GM08714 (cell line): Measurements from ENCODE around the gene MAP1S.

Experiments
- H3K4me3 ChIP-seq: fragments of 200-500 bp; sonication (Bioruptor generic); 2 replicates; pipeline ENCODE4 v1.5.1; 2014; ENCODE audit warnings: mild to moderate bottlenecking, low read length, inconsistent platforms
- ZNF274 ChIP-seq: IDR thresholded peaks from 2 replicates; pipeline ENCODE4 v1.6.1; 2012; ENCODE audit warnings: mild to moderate bottlenecking, low read depth, low read length

Gene MAP1S

DNA sequence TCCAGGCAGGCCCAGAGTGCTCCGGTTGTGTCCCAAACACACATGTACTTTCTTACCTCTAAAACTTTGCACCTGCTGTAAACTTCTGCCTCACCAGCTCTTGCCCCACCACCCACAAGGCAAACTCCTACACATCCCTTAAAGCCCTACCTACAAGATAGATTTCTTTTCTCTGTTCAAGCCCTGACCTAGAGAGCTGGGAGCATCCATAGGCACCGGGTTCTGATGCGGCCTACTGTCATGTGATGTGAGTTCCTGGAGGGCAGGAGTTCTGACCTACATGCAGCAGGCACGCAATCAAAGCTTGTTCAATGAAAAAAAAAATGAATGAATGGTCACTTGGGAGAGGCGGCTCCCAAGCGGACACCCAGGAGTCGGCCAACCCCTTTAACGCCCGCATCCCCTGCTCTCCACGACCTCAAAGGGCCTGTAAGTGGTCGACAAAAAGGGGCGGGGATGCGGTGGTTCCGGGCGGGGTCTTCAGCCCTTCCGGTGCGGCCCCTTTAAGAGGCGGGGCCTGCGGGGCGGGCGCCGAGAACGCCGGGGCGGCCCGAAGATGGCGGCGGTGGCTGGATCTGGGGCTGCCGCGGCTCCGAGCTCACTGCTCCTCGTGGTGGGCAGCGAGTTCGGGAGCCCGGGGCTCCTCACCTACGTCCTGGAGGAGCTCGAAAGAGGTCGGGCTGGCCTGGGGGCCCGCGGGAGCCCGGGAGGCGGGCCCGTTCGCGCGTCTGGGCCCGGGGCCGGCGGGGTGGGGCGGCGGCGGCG, at the start of gene MAP1S:
Gene MAP1S, plus strand, starts transcription at position 534 of the 765 bp plus-strand sequence. Its CDS starts 23 bp downstream, at position 557.
- no peak for TF ChIP-seq ZNF274

GRCh38 chr19:17671906-17672305, 47.4 kb upstream of the MAP1S start:
- TF ChIP-seq ZNF274 = no peak
- no peak overlapping the region for H3K4me3 ChIP-seq

More for the DNA sequence above, at the start of gene MAP1S:
- peak within 1 kb of the TSS; percentile 95 for H3K4me3 ChIP-seq

GRCh38 chr19:17673937-17674799, 45.1 kb upstream of the MAP1S start:
- no peak for TF ChIP-seq ZNF274
- no peak overlapping the region for H3K4me3 ChIP-seq

DNA sequence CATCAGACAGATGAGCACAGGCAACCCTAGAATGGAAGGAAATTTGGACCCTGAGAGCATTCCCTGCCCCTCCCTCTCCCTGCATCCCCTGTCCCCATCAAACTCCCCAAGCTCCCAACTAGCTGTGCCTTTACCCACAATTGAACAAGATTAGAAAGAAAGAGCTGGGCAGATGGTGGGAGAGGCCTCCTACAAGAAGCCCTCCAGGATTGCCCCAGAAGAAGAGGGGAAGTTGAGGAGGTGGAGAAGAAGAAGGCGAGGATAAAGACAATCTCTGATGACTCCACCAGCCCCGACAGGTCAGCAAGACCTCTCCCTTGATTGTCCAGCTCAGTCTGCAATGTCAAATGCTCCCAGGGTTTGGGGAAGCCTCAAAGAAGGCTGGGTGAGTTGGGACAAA, 43.0 kb upstream of the MAP1S start:
- H3K4me3 ChIP-seq = no peak overlapping the region
- no peak for TF ChIP-seq ZNF274

- no peak overlapping the region for H3K4me3 ChIP-seq
- TF ChIP-seq ZNF274 = no peak
These were observed 42.3 kb upstream of the MAP1S start for GRCh38 chr19:17677002-17677401.

GRCh38 chr19:17678836-17679235, 40.4 kb upstream of the MAP1S start:
- no peak for TF ChIP-seq ZNF274
- H3K4me3 ChIP-seq = no peak overlapping the region

DNA sequence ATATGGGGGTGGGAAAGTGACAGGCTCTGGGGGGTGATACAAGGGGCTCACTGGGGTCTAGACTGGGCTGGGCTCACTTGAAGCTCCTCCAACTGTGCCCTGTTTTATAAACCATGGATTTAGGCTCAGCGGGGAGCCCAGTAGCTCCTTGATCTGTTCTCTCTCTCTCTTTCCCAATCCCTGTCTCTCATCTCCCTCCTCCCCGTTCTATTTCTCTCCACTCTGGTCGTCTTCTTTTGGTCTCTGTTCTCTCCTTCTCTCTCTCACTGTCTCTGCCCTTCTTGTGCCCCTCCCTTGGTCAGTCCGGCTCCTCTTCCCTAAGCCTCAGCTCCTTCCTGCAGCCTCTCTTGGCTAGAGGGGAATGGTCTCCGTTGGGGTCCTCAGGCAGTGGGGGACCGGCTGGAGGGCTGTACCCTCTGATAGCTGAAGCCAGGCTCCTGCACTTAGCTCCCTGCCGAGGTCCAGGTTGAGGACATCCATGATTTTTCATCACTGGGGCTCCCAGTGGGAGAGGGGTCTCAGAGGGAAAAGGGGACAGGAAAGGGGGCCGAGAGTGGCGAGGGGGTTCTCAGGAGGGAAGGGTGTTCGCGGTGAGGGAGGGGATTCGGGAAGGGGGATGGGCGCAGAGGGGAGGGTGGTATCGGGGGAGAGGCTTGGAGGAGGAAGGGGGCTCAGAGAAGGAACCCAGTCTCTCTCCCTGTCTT, 39.6 kb upstream of the MAP1S start:
- H3K4me3 ChIP-seq = no peak overlapping the region
- TF ChIP-seq ZNF274 = no peak

GRCh38 chr19:17680230-17680722, 39.0 kb upstream of the MAP1S start:
- TF ChIP-seq ZNF274 = no peak
- no peak overlapping the region; the same call in 1 of the 2 replicates for H3K4me3 ChIP-seq

DNA sequence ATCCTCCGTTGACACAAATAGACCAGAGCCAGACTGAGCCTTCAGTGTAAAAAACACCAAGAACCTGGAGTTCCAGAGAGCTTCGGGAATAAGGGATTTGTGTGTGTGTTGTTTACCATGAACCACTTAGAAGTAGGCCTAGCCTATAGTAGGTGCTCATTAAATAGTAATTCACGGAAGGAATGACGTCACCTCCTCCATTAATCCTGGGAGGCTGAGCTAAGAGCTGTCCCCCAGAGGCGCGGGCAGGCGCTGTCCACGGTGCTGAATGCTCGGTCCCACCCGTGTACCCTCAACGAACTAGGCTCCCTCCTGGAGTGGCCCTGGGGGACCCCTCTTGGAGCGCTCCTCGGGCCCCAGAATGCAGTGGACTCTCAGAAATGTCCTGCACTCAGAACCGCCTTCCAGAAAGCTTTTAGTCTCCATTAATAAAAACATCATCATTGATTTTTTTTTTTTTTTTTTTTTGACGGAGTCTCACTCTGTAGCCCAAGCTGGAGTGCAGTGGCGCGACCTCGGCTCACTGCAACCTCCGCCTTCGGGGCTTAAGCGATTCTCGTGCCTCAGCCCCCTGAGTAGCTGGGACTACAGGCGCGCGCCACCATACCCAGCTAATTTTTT, 37.7 kb upstream of the MAP1S start:
- TF ChIP-seq ZNF274 = no peak
- no peak overlapping the region for H3K4me3 ChIP-seq

GRCh38 chr19:17682273-17682672, 37.0 kb upstream of the MAP1S start:
- H3K4me3 ChIP-seq = no peak overlapping the region
- TF ChIP-seq ZNF274 = no peak

DNA sequence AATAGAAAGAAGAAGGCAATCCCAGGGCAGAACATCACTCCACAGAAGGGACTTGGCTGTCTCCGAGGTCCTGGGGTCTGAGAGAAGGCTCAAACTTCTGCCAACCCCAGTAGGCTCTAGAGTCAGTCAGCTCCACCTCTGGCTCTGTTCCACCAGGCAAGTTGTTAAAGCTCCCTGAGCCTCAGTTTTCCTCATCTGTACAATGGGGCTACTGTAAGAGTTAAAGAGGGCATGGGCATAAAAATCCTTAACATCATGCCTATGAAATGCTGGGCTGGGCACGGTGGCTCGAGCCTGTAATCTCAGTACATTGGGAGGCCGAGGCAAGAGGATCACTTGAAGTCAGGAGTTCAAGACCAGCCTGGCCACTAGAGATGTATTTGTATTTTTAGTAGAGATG, 36.2 kb upstream of the MAP1S start:
- no peak for TF ChIP-seq ZNF274
- H3K4me3 ChIP-seq = no peak overlapping the region

DNA sequence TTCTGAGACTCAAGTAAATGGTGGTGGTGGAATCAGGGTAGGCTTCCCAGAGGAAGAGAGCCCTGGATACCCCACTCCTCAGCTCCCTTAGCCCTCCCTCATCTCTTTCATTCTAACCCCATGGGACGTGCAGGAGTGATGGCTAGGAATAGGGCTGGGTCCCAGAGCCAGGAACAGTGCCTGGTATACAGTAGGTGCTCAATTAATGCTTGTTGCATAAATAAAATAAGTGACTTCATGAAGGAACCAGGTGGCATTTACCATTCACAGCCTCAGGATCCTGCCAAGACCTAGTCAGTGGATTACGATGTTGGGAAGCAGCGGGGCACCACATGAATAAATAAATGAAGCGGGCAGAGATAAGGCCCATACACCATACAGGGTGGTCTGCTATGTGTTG, 35.0 kb upstream of the MAP1S start:
- H3K4me3 ChIP-seq = no peak overlapping the region
- TF ChIP-seq ZNF274 = no peak

DNA sequence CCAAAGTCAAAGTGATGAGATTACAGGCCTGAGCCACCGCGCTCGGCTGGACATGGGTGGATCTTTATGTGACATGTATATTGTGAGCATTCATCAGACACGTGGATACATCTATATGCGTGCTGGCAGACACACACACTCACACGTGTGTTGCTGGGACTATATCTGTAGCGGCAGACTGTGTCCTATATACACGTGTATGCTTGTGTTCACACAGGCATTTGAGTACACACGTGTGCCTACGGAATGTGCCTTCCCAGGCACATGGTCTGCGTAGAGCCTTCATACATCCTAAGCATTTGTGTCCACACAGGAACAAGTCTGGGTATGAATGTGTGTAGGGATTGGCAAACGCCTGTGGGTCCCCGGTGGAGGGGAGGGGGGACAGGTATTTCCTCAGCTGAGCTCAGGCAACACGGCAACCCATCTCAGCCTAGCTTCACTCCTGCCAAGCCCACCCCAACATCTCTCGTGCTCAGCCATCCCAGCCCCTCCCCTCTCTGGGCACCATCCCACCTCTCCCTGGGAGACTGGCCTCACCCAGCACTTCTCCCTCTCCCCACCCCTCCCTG, 33.7 kb upstream of the MAP1S start:
- TF ChIP-seq ZNF274 = no peak
- no peak overlapping the region for H3K4me3 ChIP-seq
